ENCODE results near the gene MFSD2A.
"Not testable (repeated sequence)": the region's sequence is repeated elsewhere in the genome, so short reads cannot be mapped to it uniquely, and the experiment has no call there.

DNA sequence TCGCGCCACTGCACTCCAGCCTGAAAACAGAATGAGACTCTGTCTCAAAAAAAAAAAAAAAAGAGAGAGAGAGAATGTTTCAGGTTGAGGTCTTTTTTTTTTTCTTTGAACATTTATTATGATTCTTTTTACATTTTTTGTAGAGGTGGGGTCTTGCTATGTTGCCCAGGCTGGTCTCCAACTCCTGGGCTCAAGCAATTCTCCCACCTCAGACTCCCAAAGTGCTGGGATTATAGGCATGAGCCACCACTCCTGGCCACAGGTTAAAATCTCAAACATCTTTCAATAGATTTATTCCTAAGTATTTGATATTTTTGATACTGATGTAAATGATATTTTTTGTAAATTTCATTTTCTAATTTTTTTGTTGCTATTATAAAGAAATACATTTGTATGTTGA lies 29.5 kb downstream of the MFSD2A start:
- TF ChIP-seq, protein P1, sequence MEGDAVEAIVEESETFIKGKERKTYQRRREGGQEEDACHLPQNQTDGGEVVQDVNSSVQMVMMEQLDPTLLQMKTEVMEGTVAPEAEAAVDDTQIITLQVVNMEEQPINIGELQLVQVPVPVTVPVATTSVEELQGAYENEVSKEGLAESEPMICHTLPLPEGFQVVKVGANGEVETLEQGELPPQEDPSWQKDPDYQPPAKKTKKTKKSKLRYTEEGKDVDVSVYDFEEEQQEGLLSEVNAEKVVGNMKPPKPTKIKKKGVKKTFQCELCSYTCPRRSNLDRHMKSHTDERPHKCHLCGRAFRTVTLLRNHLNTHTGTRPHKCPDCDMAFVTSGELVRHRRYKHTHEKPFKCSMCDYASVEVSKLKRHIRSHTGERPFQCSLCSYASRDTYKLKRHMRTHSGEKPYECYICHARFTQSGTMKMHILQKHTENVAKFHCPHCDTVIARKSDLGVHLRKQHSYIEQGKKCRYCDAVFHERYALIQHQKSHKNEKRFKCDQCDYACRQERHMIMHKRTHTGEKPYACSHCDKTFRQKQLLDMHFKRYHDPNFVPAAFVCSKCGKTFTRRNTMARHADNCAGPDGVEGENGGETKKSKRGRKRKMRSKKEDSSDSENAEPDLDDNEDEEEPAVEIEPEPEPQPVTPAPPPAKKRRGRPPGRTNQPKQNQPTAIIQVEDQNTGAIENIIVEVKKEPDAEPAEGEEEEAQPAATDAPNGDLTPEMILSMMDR (IDR thresholded peaks at IDR 0.05), result not testable (repeated sequence)
- not testable (repeated sequence) for TF ChIP-seq POLR2A (IDR thresholded peaks at IDR 0.05)

All from Peyer's patch (tissue), 4 donors.